Stomach smooth muscle (tissue), 2 donors: ENCODE data around the gene PHLDB3.
"Not testable (repeated sequence)": the region's sequence is repeated elsewhere in the genome, so short reads cannot be mapped to it uniquely, and the experiment has no call there.

Source experiments
- H3K27ac ChIP-seq: one replicate; pipeline ENCODE4 v1.7.0; 2013; ENCODE audit warnings: mild to moderate bottlenecking, low read length, inconsistent platforms
- H3K27me3 ChIP-seq, 2 donors: one replicate each; pipeline ENCODE4 v1.7.0; 2013; ENCODE audit warnings: low read length in 2 of 2; ENCODE audit not compliant: insufficient read depth in 2 of 2, control insufficient read depth in 1 of 2
- H3K36me3 ChIP-seq, 2 donors: one replicate each; pipeline ENCODE4 v1.7.0; 2013; ENCODE audit warnings: low read length in 2 of 2; ENCODE audit not compliant: control insufficient read depth in 2 of 2, insufficient read depth in 2 of 2
- H3K4me1 ChIP-seq: one replicate; pipeline ENCODE4 v1.7.0; 2013; ENCODE audit warnings: low read length; ENCODE audit not compliant: control insufficient read depth, insufficient read depth
- H3K4me3 ChIP-seq, 2 donors: one replicate each; pipeline ENCODE4 v1.7.0; 2013; ENCODE audit warnings: low read length in 2 of 2
- H3K9ac ChIP-seq, 2 donors: one replicate each; pipeline ENCODE4 v1.7.0; 2013; ENCODE audit warnings: low read length in 2 of 2, mild to moderate bottlenecking in 1 of 2
- H3K9me3 ChIP-seq, 2 donors: one replicate each; pipeline ENCODE4 v1.7.0; 2013; ENCODE audit warnings: low read length in 2 of 2; ENCODE audit not compliant: control insufficient read depth in 2 of 2
- donor health status: healthy.
- donor health status: Pancreatic carcinoma.

The PHLDB3 gene

DNA sequence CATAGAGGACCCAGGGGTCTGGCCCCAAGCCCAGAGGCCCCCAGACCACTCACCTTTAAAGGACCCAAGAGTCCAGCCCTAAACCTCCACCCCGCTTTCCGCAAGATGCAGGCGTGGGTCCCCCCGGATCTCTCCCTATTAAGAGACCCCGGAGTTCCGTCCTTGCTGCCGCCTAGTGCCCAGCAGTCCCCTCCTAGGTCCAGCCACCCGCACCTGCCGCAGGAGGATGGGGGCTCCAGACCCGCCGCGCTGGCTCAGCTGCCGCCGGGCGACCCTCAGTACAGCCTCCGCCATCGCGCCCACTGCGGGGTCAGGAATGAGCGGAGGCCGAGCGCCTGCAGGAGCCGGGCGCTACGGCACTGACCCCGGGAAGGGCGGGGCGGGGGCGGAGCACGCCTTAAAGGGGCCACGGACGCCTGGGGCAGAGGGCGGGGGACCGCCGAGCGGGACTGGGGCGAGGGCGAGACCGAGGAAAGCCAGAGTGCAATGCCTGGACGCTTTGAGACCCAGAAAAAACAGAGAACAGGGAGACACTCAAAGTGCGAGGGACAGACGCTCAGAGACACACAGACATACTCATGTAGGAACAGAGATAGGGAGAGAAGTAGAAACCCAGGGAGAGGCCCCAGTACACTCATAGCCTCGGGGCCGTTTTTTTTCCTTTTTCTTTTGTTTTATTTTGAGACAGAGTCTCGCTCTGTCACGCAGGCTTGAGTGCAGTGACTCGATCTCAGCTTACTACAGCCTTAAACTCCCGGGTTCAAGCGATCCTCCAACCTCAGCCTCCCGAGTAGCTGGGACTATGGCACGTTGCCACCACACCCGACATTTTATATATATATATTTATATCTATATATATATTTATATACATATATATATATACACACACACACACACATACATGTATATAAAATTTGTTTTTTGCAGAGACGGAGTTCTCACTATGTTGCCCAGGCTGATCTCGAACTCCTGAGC lies 22.6 kb upstream of the PHLDB3 start, which contains the start of gene ETHE1:
Gene ETHE1, minus strand, starts transcription at position 318 of the 976 bp plus-strand sequence. Its CDS starts 24 bp downstream, at position 294.
- H3K9ac ChIP-seq, result peak within 1 kb of the TSS; percentile 84 to 85
- H3K9me3 ChIP-seq, result no peaks in the 10 kb centered on the region
- H3K36me3 ChIP-seq, result no peaks in the 10 kb centered on the region
- no peaks in the 10 kb centered on the region for H3K27me3 ChIP-seq
- H3K27ac ChIP-seq, result peak within 1 kb of the TSS; percentile 76
- peaks cover 25% of the 10 kb centered on the region for H3K4me1 ChIP-seq
- peak within 1 kb of the TSS; percentile 88 to 92 for H3K4me3 ChIP-seq

- peak overlapping the region; percentile 88 to 92 for H3K4me3 ChIP-seq
Measured at GRCh38 chr19:43525836-43526771, 21.6 kb upstream of the PHLDB3 start.

GRCh38 chr19:43524922-43525835 lies 20.6 kb upstream of the PHLDB3 start:
- Histone ChIP-seq H3K36me3 (no peaks in the 10 kb centered on the region), H3K4me1 (peaks cover 24% of the 10 kb centered on the region), H3K9ac (peak overlapping the region; percentile 82 to 84), H3K27ac (peak overlapping the region; percentile 76), H3K27me3 (no peaks in the 10 kb centered on the region), H3K4me3 (peak overlapping the region; percentile 88 to 92), H3K9me3 (no peaks in the 10 kb centered on the region)

More at GRCh38 chr19:43525836-43526771, 21.6 kb upstream of the PHLDB3 start:
- H3K4me1 ChIP-seq, result peaks cover 24% of the 10 kb centered on the region
- H3K27me3 ChIP-seq, result no peaks in the 10 kb centered on the region
- H3K9me3 ChIP-seq, result no peaks in the 10 kb centered on the region
- no peaks in the 10 kb centered on the region for H3K36me3 ChIP-seq
- H3K9ac ChIP-seq, result peak overlapping the region; percentile 82 to 84
- peak overlapping the region; percentile 76 for H3K27ac ChIP-seq

DNA sequence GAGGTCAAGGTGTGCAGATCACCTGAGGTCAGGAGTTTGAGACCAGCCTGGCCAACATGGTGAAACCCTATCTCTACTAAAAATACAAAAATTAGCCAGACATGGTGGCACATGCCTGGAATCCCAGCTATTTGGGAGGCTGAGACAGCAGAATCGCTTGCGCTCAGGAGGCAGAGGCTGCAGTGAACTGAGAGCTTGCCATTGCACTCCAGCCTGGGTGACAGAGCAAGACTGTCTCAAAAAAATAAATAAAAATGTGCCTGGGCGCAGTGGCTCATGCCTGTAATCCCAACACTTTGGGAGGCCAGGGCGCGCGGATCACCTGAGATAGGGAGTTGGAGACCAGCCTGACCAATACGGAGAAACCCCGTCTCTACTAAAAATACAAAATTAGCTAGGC lies 19.1 kb upstream of the PHLDB3 start:
- not testable (repeated sequence) for H3K9ac ChIP-seq, H3K4me3 ChIP-seq, H3K36me3 ChIP-seq, H3K27ac ChIP-seq, H3K9me3 ChIP-seq, H3K27me3 ChIP-seq
- H3K4me1 ChIP-seq, result peaks cover 24% of the 10 kb centered on the region

GRCh38 chr19:43522929-43523328 lies 18.4 kb upstream of the PHLDB3 start:
- no peaks in the 10 kb centered on the region for H3K9me3 ChIP-seq
- no peak overlapping the region for H3K4me3 ChIP-seq
- H3K27ac ChIP-seq, result no peak overlapping the region
- H3K9ac ChIP-seq, result no peak overlapping the region
- H3K36me3 ChIP-seq, result no peaks in the 10 kb centered on the region
- peaks cover 24% of the 10 kb centered on the region for H3K4me1 ChIP-seq
- no peaks in the 10 kb centered on the region for H3K27me3 ChIP-seq

DNA sequence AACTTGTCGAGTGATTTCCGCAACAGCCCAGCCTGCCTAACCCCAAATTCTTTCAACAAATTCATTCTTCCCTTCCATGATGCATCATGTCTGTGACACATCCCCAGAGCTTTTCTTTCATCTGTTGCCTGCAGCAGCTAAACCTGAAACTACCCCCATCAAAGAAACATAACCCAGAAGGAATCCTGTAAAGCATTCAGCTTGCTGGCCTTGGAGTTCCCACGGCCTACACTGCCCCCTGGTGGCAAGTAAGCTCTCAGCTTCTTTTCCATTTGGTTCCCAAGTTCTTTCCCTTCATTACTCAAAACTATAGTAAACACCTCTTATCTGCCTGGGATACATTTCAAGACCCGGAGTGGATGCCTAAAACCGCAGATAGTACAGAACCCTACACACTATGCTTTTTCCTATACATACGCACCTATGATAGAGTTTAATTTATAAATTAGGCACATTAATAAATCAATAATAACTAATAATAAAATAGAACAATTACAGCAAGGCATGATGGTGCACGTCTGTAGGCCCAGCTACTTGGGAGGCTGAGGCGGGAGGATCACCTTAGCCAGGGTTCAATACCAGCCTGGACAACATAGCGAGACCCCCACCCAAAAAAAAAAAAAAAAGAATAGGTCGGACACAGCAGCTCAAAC lies 15.0 kb upstream of the PHLDB3 start:
- peaks cover 5% of the 10 kb centered on the region for H3K4me1 ChIP-seq
- H3K4me3 ChIP-seq, result no peak overlapping the region
- no peaks in the 10 kb centered on the region for H3K9me3 ChIP-seq
- no peaks in the 10 kb centered on the region for H3K27me3 ChIP-seq
- H3K9ac ChIP-seq, result no peak overlapping the region
- H3K36me3 ChIP-seq, result no peaks in the 10 kb centered on the region
- no peak overlapping the region for H3K27ac ChIP-seq

DNA sequence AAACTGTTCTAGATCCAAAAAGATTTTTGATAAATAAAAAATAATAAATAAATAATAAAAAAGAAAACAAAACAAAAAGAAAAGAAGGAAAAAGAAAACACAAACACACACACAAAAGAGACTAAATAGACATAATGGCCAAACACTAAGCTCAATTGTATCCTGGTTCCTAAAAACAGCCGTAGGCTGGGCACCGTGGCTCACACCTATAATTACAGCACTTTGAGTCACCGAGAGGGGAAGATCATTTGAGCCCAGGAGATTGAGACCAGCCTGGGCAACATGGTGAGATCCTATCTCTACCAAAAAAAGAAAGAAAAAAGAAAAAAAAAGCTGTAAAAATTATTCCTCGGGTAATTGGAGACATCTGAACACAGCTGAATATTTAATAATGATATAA lies 13.5 kb upstream of the PHLDB3 start:
- Histone ChIP-seq H3K27me3 (no peaks in the 10 kb centered on the region), H3K4me3 (no peak overlapping the region), H3K27ac (no peak overlapping the region), H3K36me3 (no peaks in the 10 kb centered on the region), H3K9ac (no peak overlapping the region), H3K9me3 (no peaks in the 10 kb centered on the region), H3K4me1 (no peaks in the 10 kb centered on the region)

GRCh38 chr19:43512399-43512798 lies 7.9 kb upstream of the PHLDB3 start:
- H3K9ac ChIP-seq, H3K4me1 ChIP-seq: not testable (repeated sequence)

DNA sequence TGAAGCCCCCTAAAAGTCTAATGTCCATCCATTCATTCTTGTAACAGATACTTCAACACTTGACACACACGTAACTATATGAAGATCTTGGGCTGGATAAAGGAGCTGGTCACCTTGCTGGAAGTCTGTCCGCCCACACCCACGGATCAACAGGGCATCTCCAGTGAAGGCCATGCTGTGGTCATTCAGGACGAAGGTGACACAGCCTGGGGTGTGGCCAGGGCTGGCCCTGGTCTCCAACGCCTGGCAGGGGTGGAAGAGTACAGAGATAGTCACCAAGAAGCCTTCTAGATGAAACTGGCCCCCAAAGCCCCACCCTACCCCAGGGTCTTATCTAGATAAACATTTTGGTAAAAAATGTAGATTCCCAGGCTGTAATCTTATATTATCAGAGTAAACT lies 6.8 kb upstream of the PHLDB3 start:
- Histone ChIP-seq H3K9me3 (no peaks in the 10 kb centered on the region), H3K27ac (no peak overlapping the region), H3K27me3 (no peaks in the 10 kb centered on the region), H3K4me1 (no peaks in the 10 kb centered on the region), H3K9ac (no peak overlapping the region), H3K4me3 (no peak overlapping the region), H3K36me3 (peaks cover 11 to 15% of the 10 kb centered on the region in 2 donors)

More at GRCh38 chr19:43512399-43512798, 7.9 kb upstream of the PHLDB3 start:
- H3K9me3 ChIP-seq, H3K27ac ChIP-seq, H3K27me3 ChIP-seq, H3K4me3 ChIP-seq: not testable (repeated sequence)
- peaks cover 11 to 15% of the 10 kb centered on the region in 2 donors for H3K36me3 ChIP-seq
